Peyer's patch (tissue), 4 donors: Measurements from ENCODE around the gene EML4. TPM values are rescaled to one million over a fixed set of nuclear protein-coding genes. Genes with fewer than 3 reads are reported as not detected.

Experiments
- DNase-seq, 3 donors: peaks; one replicate each; pipeline ENCODE4 v3.0.0-alpha.2; 2017 to 2019
- H3K27ac ChIP-seq, 4 donors: fragments of 200-600 bp; sonication (generic); one replicate each; pipeline ENCODE4 v1.5.1; 2016 to 2019
- H3K27me3 ChIP-seq, 2 donors: fragments of 200-600 bp; sonication (generic); one replicate each; pipeline ENCODE4 v1.5.1; 2019
- H3K36me3 ChIP-seq, 3 donors: fragments of 200-600 bp; sonication (generic); one replicate each; pipeline ENCODE4 v1.5.1; 2016 to 2019
- H3K4me1 ChIP-seq, 4 donors: fragments of 200-600 bp; sonication (generic); one replicate each; pipeline ENCODE4 v1.5.1; 2016 to 2019
- H3K4me3 ChIP-seq, 4 donors: fragments of 200-600 bp; sonication (generic); 1 replicate in 3 of 4; 2 replicates in 1 of 4; pipeline ENCODE4 v1.5.1; 2016 to 2019; ENCODE audit warnings: mild to moderate bottlenecking in 1 of 4
- H3K9me3 ChIP-seq, 4 donors: fragments of 200-600 bp; sonication (generic); one replicate each; pipeline ENCODE4 v1.5.1; 2016 to 2019; ENCODE audit warnings: mild to moderate bottlenecking in 1 of 4
- POLR2A ChIP-seq, 2 donors: fragments of 450-650 bp; IDR thresholded peaks; one replicate each; pipeline ENCODE4 v1.5.1; 2017; ENCODE audit warnings: antibody characterized with exemption in 2 of 2, mild to moderate bottlenecking in 2 of 2, moderate library complexity in 2 of 2
- total RNA-seq, 4 donors: library from RNA; depleted of rRNA; stranded (reverse); fragments of >200 nt; gene quantifications; one replicate each; pipeline ENCODE4 v1.1.0, GENCODE V29; 2016
- TF ChIP-seq, protein P1 (sequence below), 6 experiments: fragments of 450-650 bp in 4 of 6; fragments of 200-600 bp in 2 of 6; sonication (generic) in 1 of 6; IDR thresholded peaks; one replicate each; pipeline ENCODE4 v1.5.1; 2017 to 2019; ENCODE audit warnings: antibody characterized with exemption in 6 of 6, mild to moderate bottlenecking in 3 of 6, moderate library complexity in 1 of 6

EML4 gene
- total RNA-seq, 4 donors from 2014 or later, result 73.7 to 115 (median 84.4) TPM

GRCh38 chr2:42239289-42239661 is 70.1 kb downstream of the EML4 start:
- H3K27ac ChIP-seq, result no peak overlapping the region
- H3K4me1 ChIP-seq, result peaks cover 0 to 33% (median 0%) of the 10 kb centered on the region in 4 donors
- DNase-seq, result no peak
- H3K9me3 ChIP-seq, result no peaks in the 10 kb centered on the region
- H3K36me3 ChIP-seq, result no peaks in the 10 kb centered on the region
- no peak overlapping the region for H3K4me3 ChIP-seq
- no peaks in the 10 kb centered on the region for H3K27me3 ChIP-seq
- no peak for TF ChIP-seq POLR2A (IDR thresholded peaks at IDR 0.05)
- TF ChIP-seq, protein P1, sequence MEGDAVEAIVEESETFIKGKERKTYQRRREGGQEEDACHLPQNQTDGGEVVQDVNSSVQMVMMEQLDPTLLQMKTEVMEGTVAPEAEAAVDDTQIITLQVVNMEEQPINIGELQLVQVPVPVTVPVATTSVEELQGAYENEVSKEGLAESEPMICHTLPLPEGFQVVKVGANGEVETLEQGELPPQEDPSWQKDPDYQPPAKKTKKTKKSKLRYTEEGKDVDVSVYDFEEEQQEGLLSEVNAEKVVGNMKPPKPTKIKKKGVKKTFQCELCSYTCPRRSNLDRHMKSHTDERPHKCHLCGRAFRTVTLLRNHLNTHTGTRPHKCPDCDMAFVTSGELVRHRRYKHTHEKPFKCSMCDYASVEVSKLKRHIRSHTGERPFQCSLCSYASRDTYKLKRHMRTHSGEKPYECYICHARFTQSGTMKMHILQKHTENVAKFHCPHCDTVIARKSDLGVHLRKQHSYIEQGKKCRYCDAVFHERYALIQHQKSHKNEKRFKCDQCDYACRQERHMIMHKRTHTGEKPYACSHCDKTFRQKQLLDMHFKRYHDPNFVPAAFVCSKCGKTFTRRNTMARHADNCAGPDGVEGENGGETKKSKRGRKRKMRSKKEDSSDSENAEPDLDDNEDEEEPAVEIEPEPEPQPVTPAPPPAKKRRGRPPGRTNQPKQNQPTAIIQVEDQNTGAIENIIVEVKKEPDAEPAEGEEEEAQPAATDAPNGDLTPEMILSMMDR (IDR thresholded peaks at IDR 0.05), result no peak

DNA sequence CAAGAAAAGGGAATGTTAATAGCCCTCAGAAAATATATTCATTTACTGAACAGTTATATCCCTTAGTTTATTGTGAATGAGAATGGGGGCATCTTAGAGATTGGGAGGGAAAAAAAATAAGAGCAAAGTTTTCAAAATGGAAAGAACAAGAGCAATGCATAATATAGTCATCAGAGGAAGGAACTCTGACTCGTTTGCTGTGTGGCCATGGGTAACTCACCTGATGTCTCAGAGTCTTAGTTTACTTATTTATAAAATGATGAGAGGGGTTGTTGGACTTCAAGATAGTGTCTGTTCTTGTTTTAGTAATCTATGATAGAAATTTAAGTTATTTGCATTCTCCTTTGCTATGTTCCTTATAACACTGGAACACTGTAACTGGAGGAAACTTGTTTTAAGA is 70.7 kb downstream of the EML4 start:
- no peak for DNase-seq
- no peak overlapping the region for H3K4me3 ChIP-seq
- no peaks in the 10 kb centered on the region for H3K27me3 ChIP-seq
- H3K36me3 ChIP-seq, result no peaks in the 10 kb centered on the region
- TF ChIP-seq, protein P1 (IDR thresholded peaks at IDR 0.05), result no peak
- no peak for TF ChIP-seq POLR2A (IDR thresholded peaks at IDR 0.05)
- no peaks in the 10 kb centered on the region for H3K9me3 ChIP-seq
- H3K27ac ChIP-seq, result no peak overlapping the region
- peaks cover 0 to 38% (median 0%) of the 10 kb centered on the region in 4 donors for H3K4me1 ChIP-seq

DNA sequence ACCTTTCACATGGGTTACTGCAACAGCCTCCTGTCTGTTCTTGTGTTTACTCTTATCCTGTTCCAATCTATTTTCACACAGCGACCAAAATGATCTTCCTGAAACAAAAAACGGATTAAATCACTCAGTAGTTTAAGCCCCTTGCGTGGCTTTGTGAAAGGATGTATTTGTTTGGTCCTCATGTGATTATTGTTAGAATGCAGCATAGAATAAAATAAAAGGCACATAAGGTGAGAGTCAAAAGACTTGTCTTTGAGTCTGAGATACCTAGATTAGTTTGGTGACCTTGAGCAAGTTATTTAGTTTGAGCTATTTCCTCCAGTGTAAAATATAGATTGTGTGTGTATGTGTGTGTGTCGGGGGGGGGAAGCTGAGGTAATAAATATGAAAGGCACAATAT is 72.4 kb downstream of the EML4 start:
- H3K4me1 ChIP-seq, result peaks cover 0 to 38% (median 0%) of the 10 kb centered on the region in 4 donors
- no peak for DNase-seq

DNA sequence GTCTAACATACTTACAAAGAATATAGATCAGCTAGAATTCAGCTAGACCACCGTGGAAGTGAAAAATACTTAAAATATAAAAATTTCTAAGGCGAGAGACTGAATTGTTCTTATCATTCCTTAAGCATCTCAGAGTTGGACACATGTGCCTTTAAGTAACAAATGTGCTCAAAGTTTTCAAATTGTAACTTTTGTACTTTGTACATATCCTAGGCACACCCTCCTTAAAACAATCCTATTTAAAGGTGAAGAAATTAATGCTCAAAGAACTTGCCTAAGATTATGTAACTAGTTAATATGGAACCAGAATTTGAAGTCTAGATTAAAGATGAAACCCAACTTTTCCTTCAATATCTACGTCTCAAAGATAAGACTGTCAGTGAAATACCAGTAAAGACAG is 74.1 kb downstream of the EML4 start:
- peaks cover 0 to 5% (median 0%) of the 10 kb centered on the region in 3 donors for H3K36me3 ChIP-seq
- H3K4me1 ChIP-seq, result peaks cover 0 to 38% (median 0%) of the 10 kb centered on the region in 4 donors
- TF ChIP-seq POLR2A (IDR thresholded peaks at IDR 0.05), result no peak
- TF ChIP-seq, protein P1 (IDR thresholded peaks at IDR 0.05), result no peak
- peak overlapping the region in 1 of 4 donors; percentile 43 for H3K27ac ChIP-seq
- H3K27me3 ChIP-seq, result no peaks in the 10 kb centered on the region
- no peaks in the 10 kb centered on the region for H3K9me3 ChIP-seq
- no peak for DNase-seq
- no peak overlapping the region for H3K4me3 ChIP-seq

More for the DNA sequence above, 72.4 kb downstream of the EML4 start:
- Histone ChIP-seq H3K27ac (peak overlapping the region in 2 of 4 donors; percentile 5 to 15), H3K36me3 (peaks cover 0 to under 1% (median 0%) of the 10 kb centered on the region in 3 donors), H3K9me3 (no peaks in the 10 kb centered on the region), H3K27me3 (no peaks in the 10 kb centered on the region), H3K4me3 (no peak overlapping the region)
- TF ChIP-seq, protein P1 (IDR thresholded peaks at IDR 0.05), result no peak
- TF ChIP-seq POLR2A (IDR thresholded peaks at IDR 0.05), result no peak

DNA sequence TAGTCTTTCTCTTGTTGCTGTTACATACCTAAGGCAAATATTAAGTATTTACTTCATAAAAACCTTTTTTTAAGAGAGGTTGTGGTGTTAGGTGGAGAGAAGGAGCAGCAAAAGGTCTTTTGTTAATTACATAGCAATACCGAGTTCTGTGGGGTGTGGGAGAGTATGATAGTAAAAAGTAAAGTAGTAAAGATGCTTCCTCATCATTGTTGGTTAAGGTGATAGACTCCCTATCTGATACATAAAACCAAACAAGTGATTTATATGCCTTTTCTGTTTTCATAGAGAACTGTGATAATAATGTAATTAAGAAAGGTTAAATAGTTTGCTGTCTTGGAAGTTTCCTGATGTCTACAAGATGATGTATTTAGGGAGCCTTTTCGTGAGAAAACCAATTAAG is 75.4 kb downstream of the EML4 start:
- Histone ChIP-seq H3K4me1 (peaks cover 0 to 36% (median 0%) of the 10 kb centered on the region in 4 donors), H3K27ac (no peak overlapping the region), H3K36me3 (peaks cover 0 to 5% (median 0%) of the 10 kb centered on the region in 3 donors), H3K9me3 (no peaks in the 10 kb centered on the region), H3K27me3 (no peaks in the 10 kb centered on the region), H3K4me3 (no peak overlapping the region)
- TF ChIP-seq, protein P1 (IDR thresholded peaks at IDR 0.05), result no peak
- no peak for TF ChIP-seq POLR2A (IDR thresholded peaks at IDR 0.05)
- no peak for DNase-seq

DNA sequence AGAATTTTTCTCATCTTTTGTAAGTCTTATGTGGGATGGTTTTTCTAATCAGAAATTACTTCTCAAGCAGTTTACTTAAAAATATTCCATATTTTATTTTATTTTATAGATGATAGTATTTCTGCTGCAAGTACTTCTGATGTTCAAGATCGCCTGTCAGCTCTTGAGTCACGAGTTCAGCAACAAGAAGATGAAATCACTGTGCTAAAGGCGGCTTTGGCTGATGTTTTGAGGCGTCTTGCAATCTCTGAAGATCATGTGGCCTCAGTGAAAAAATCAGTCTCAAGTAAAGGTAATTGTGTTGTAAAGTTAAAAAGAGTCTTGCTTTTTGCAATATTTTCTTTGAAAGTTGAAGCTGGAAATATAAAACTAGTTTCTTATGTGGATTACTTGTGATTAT is 76.2 kb downstream of the EML4 start:
- DNase-seq, result no peak
- TF ChIP-seq, protein P1 (IDR thresholded peaks at IDR 0.05), result no peak
- TF ChIP-seq POLR2A (IDR thresholded peaks at IDR 0.05), result no peak
- Histone ChIP-seq H3K4me1 (peaks cover 0 to 42% (median 0%) of the 10 kb centered on the region in 4 donors), H3K36me3 (peaks cover 0 to 5% (median 0%) of the 10 kb centered on the region in 3 donors), H3K4me3 (no peak overlapping the region), H3K27ac (no peak overlapping the region), H3K9me3 (no peaks in the 10 kb centered on the region), H3K27me3 (no peaks in the 10 kb centered on the region)
